Endodermal cell (in vitro differentiated cells): ENCODE results near the gene PIK3R2. TPM values are rescaled to one million over a fixed set of nuclear protein-coding genes. Genes with fewer than 3 reads are reported as not detected.
A peak's percentile ranks its signal among the peaks of the same experiment; 100 is the strongest.
"Not testable (repeated sequence)": the region's sequence is repeated elsewhere in the genome, so short reads cannot be mapped to it uniquely, and the experiment has no call there.

Experiments used
- DNase-seq: peaks from one replicate; pipeline ENCODE4 v3.0.0-alpha.2; 2017
- H3K27ac ChIP-seq: 2 replicates; pipeline ENCODE4 v1.5.1; 2013; ENCODE audit warnings: mild to moderate bottlenecking, low read depth, low read length, moderate library complexity
- H3K27me3 ChIP-seq: 2 replicates; pipeline ENCODE4 v1.6.1; 2013; ENCODE audit warnings: mild to moderate bottlenecking, low read length, moderate library complexity; ENCODE audit not compliant: insufficient read depth, control insufficient read depth, poor library complexity, severe bottlenecking
- H3K36me3 ChIP-seq: 2 replicates; pipeline ENCODE4 v1.7.0; 2013; ENCODE audit warnings: mild to moderate bottlenecking, low read length, moderate library complexity; ENCODE audit not compliant: control insufficient read depth, insufficient read depth
- H3K4me1 ChIP-seq: one replicate; pipeline ENCODE4 v1.7.0; 2013; ENCODE audit warnings: low read length; ENCODE audit not compliant: control insufficient read depth, insufficient read depth
- H3K4me3 ChIP-seq: 2 replicates; pipeline ENCODE4 v1.5.1; 2013; ENCODE audit warnings: mild to moderate bottlenecking, low read length, moderate library complexity
- H3K9ac ChIP-seq: 2 replicates; pipeline ENCODE4 v1.6.1; 2013; ENCODE audit warnings: mild to moderate bottlenecking, low read length, moderate library complexity; ENCODE audit not compliant: poor library complexity, severe bottlenecking; ENCODE audit errors: extremely low read depth
- H3K9me3 ChIP-seq: 2 replicates; pipeline ENCODE4 v1.6.1; 2013; ENCODE audit warnings: mild to moderate bottlenecking, low read length, moderate library complexity; ENCODE audit not compliant: control insufficient read depth
- H3K27ac Mint-ChIP-seq: 2 replicates; pipeline ENCODE4 v1.8.0; 2020; ENCODE audit warnings: mixed read lengths
- H3K27me3 Mint-ChIP-seq: 2 replicates; pipeline ENCODE4 v1.8.0; 2021; ENCODE audit warnings: mild to moderate bottlenecking, mixed read lengths; ENCODE audit not compliant: insufficient read depth
- H3K36me3 Mint-ChIP-seq: 2 replicates; pipeline ENCODE4 v1.8.0; 2020; ENCODE audit warnings: low read depth, mixed read lengths
- H3K4me1 Mint-ChIP-seq: 2 replicates; pipeline ENCODE4 v1.8.0; 2020; ENCODE audit warnings: mixed read lengths
- H3K4me3 Mint-ChIP-seq: 2 replicates; pipeline ENCODE4 v1.8.0; 2020; ENCODE audit warnings: mild to moderate bottlenecking, moderate library complexity, mixed read lengths
- H3K9me3 Mint-ChIP-seq: 2 replicates; pipeline ENCODE4 v1.8.0; 2020; ENCODE audit warnings: mild to moderate bottlenecking, mixed read lengths
- CTCF ChIP-seq: fragments of 200-600 bp; sonication (generic); conservative IDR thresholded peaks from 2 replicates; pipeline ENCODE4 v1.5.0; 2021; ENCODE audit warnings: antibody characterized with exemption, mild to moderate bottlenecking
- WGBS, 2 experiments: methylation state at CpG; one replicate each; pipeline versions ENCODE4 v1.1.5 to v1.1.7; 2013; ENCODE audit warnings: missing lambda C conversion rate in 2 of 2, mixed read lengths in 1 of 2; ENCODE audit not compliant: insufficient coverage in 1 of 2, insufficient read length in 1 of 2; 5-methylcytosine and 5-hydroxymethylcytosine counted together
- long read RNA-seq, 4 experiments: library from polyadenylated mRNA in 2 of 4; library from RNA in 1 of 4; library from capped mRNA in 1 of 4; stranded (forward) in 3 of 4; unstranded in 1 of 4; transcript quantifications; one replicate each; pipeline ENCODE4 v2.0.0, GENCODE V29; 2020 to 2021; ENCODE audit warnings: inconsistent platforms in 1 of 4
- polyA plus RNA-seq, 2 experiments: library from polyadenylated mRNA; stranded (reverse); fragments of 50-300 nt; gene quantifications; one replicate each; pipeline ENCODE4 v1.2.3, GENCODE V29; 2013
- total RNA-seq, 2 donors: library from RNA; stranded (reverse); fragmentation: NEBNext Ultra II Directional in 1 of 2; extraction: Animal tissue kit (Norgen Biotek cat#: 25700) in 1 of 2; gene quantifications; 2 replicates in 1 of 2; 3 replicates in 1 of 2; pipeline ENCODE4 v1.2.1, GENCODE V29; 2021

Gene PIK3R2
- total RNA-seq = 10 to 100 TPM; 52.9 to 58.8 TPM
- 57.1 TPM for polyA plus RNA-seq (2013, experiment 1 of 2)
- 50.7 TPM for polyA plus RNA-seq (2013, experiment 2 of 2)
- long read RNA-seq, experiment 1, full-length matches to known transcripts = 4 of 23 reads
- long read RNA-seq, experiment 1, partial matches to known transcripts = 12 of 23 reads
- long read RNA-seq, experiment 1, other reads (novel, unspliced or antisense) = 7 of 23 reads
- long read RNA-seq, experiment 2, full-length matches to known transcripts = 217 of 258 reads
- long read RNA-seq, experiment 2, partial matches to known transcripts = 18 of 258 reads
- long read RNA-seq, experiment 2, other reads (novel, unspliced or antisense) = 23 of 258 reads
- long read RNA-seq, experiment 3, partial matches to known transcripts = 0 of 1 reads
- long read RNA-seq, experiment 3, other reads (novel, unspliced or antisense) = 0 of 1 reads
- long read RNA-seq, experiment 4 = 0 reads

- Mint-ChIP-seq H3K4me1 (peaks cover 7% of the 10 kb centered on the region), H3K9me3 (no peaks in the 10 kb centered on the region), H3K27ac (peak within 1 kb of the TSS; percentile 98), H3K36me3 (peaks cover 8% of the 10 kb centered on the region), H3K4me3 (peak within 1 kb of the TSS; percentile 79), H3K27me3 (no peaks in the 10 kb centered on the region)
- peak within 1 kb of the TSS; percentile 83 for H3K4me3 ChIP-seq
- TF ChIP-seq CTCF = peak; percentile 6
- H3K27me3 ChIP-seq = no peaks in the 10 kb centered on the region
- peaks cover 4% of the 10 kb centered on the region for H3K36me3 ChIP-seq
- H3K27ac ChIP-seq = peak within 1 kb of the TSS; percentile 88
- DNase-seq = peak; percentile 100
- peak within 1 kb of the TSS; percentile 75 for H3K9ac ChIP-seq
- H3K9me3 ChIP-seq = no peaks in the 10 kb centered on the region
- no peaks in the 10 kb centered on the region for H3K4me1 ChIP-seq
- 0% methylated on average over 23 to 86 of the region's 86 CpGs for WGBS, 2 experiments
These were observed at the start of gene PIK3R2 for GRCh38 chr19:18152817-18153555. Gene PIK3R2, plus strand, starts transcription at chr19:18153163. Its CDS starts 2,717 bp downstream, at chr19:18155880.

- no peak for TF ChIP-seq CTCF
- no peaks in the 10 kb centered on the region for H3K9me3 Mint-ChIP-seq
- no peak for DNase-seq
- H3K4me3 Mint-ChIP-seq = peak overlapping the region; percentile 59
- Histone ChIP-seq H3K4me3 (peak overlapping the region; percentile 74), H3K27me3 (peaks cover 11% of the 10 kb centered on the region), H3K36me3 (no peaks in the 10 kb centered on the region), H3K9me3 (no peaks in the 10 kb centered on the region), H3K9ac (no peak overlapping the region), H3K4me1 (peaks cover 6% of the 10 kb centered on the region), H3K27ac (no peak overlapping the region)
- WGBS, 2 experiments = 70 to 78% methylated on average over 5 of the region's 5 CpGs
- H3K27ac Mint-ChIP-seq = peak overlapping the region; percentile 89
- peaks cover 22% of the 10 kb centered on the region for H3K27me3 Mint-ChIP-seq
- peaks cover 13% of the 10 kb centered on the region for H3K4me1 Mint-ChIP-seq
- no peaks in the 10 kb centered on the region for H3K36me3 Mint-ChIP-seq
These were observed 48.2 kb upstream of the PIK3R2 start for GRCh38 chr19:18104793-18105131.

GRCh38 chr19:18105259-18105658, 47.7 kb upstream of the PIK3R2 start:
- DNase-seq, H3K4me3 ChIP-seq, H3K27ac ChIP-seq, H3K27ac Mint-ChIP-seq, H3K36me3 ChIP-seq, H3K9me3 Mint-ChIP-seq, H3K36me3 Mint-ChIP-seq, H3K9me3 ChIP-seq, H3K4me3 Mint-ChIP-seq, H3K4me1 ChIP-seq, H3K9ac ChIP-seq: not testable (repeated sequence)
- Mint-ChIP-seq H3K27me3 (peaks cover 21% of the 10 kb centered on the region), H3K4me1 (peaks cover 13% of the 10 kb centered on the region)
- peaks cover 10% of the 10 kb centered on the region for H3K27me3 ChIP-seq
- WGBS, 2 experiments = 87 to 88% methylated on average over 3 to 7 of the region's 7 CpGs
